Ureter (tissue), 1 donor: Measurements from ENCODE around the gene POTEH. TPM values are rescaled to one million over a fixed set of nuclear protein-coding genes. Genes with fewer than 3 reads are reported as not detected.
"Not testable (repeated sequence)": the region's sequence is repeated elsewhere in the genome, so short reads cannot be mapped to it uniquely, and the experiment has no call there.

Experiments
- DNase-seq: peaks from one replicate; pipeline ENCODE4 v3.0.0-alpha.2; 2020; ENCODE audit warnings: low spot score
- total RNA-seq: library from RNA; stranded (reverse); gene quantifications from one replicate; pipeline ENCODE4 v1.2.4, GENCODE V29; 2023
- donor health status: DM: yes; HTN: yes; CAD: no.

POTEH gene
- total RNA-seq, 1 donor from 2014 or later = not detected

GRCh38 chr22:15738157-15738908 lies 48.5 kb downstream of the POTEH start:
- not testable (repeated sequence) for DNase-seq

- DNase-seq = not testable (repeated sequence)
Measured at GRCh38 chr22:15738909-15739391, 49.1 kb downstream of the POTEH start.

- DNase-seq = not testable (repeated sequence)
Measured at GRCh38 chr22:15747636-15748323, 58.0 kb downstream of the POTEH start.

GRCh38 chr22:15749181-15749970 lies 59.5 kb downstream of the POTEH start:
- not testable (repeated sequence) for DNase-seq

- DNase-seq = peak; percentile 41
Measured at GRCh38 chr22:15759443-15760097, 69.7 kb downstream of the POTEH start.

- not testable (repeated sequence) for DNase-seq
Measured at GRCh38 chr22:15760388-15761150, 70.7 kb downstream of the POTEH start.

- not testable (repeated sequence) for DNase-seq
Measured at GRCh38 chr22:15761151-15761777, 71.4 kb downstream of the POTEH start.

GRCh38 chr22:15763559-15763958 lies 73.7 kb downstream of the POTEH start:
- not testable (repeated sequence) for DNase-seq

Other genes starting within 250 kb of the POTEH start
- gene OR11H1, start 161.8 kb upstream of the POTEH start, total RNA-seq = not detected